DOHH2 (cell line): ENCODE measurements around the gene MRPL55.

Experiments used
- H3F3A ChIP-seq: fragments of 200-600 bp; sonication (generic), shearing (Covaris generic); 2 replicates; pipeline ENCODE4 v1.6.0; 2016; ENCODE audit warnings: antibody characterized with exemption, mild to moderate bottlenecking; ENCODE audit not compliant: control insufficient read depth, insufficient read depth
- H3K27ac ChIP-seq: fragments of 200-600 bp; sonication (generic); 2 replicates; pipeline ENCODE4 v1.5.1; 2014; ENCODE audit warnings: low read depth, mild to moderate bottlenecking, low read length, moderate library complexity
- H3K27me3 ChIP-seq: fragments of 200-600 bp; sonication (generic); 2 replicates; pipeline ENCODE4 v1.6.1; 2014; ENCODE audit warnings: mild to moderate bottlenecking, low read length, mixed read lengths; ENCODE audit not compliant: control insufficient read depth
- H3K36me3 ChIP-seq: fragments of 200-600 bp; sonication (generic); 2 replicates; pipeline ENCODE4 v1.6.1; 2014; ENCODE audit warnings: mild to moderate bottlenecking, low read length, moderate library complexity, mixed read lengths; ENCODE audit not compliant: control insufficient read depth
- H3K4me1 ChIP-seq: fragments of 200-600 bp; sonication (generic); 2 replicates; pipeline ENCODE4 v1.6.1; 2014; ENCODE audit warnings: mild to moderate bottlenecking, low read length, mixed read lengths; ENCODE audit not compliant: control insufficient read depth
- H3K4me2 ChIP-seq: fragments of 200-600 bp; sonication (generic); 2 replicates; pipeline ENCODE4 v1.6.0; 2014; ENCODE audit warnings: mild to moderate bottlenecking, low read length, moderate library complexity
- H3K4me3 ChIP-seq: fragments of 200-600 bp; sonication (generic); 2 replicates; pipeline ENCODE4 v1.5.1; 2014; ENCODE audit warnings: mild to moderate bottlenecking, low read length, mixed read lengths
- H3K79me2 ChIP-seq: fragments of 200-600 bp; sonication (generic); 2 replicates; pipeline ENCODE4 v1.6.1; 2014; ENCODE audit warnings: mild to moderate bottlenecking, low read length, mixed read lengths; ENCODE audit not compliant: control insufficient read depth
- H3K9me2 ChIP-seq: fragments of 200-600 bp; sonication (generic); replicated peaks from 2 replicates; pipeline ENCODE4 v1.6.1; 2014; ENCODE audit warnings: mild to moderate bottlenecking, low read length, mixed read lengths; ENCODE audit not compliant: control insufficient read depth
- H3K9me3 ChIP-seq: fragments of 200-600 bp; sonication (generic); 2 replicates; pipeline ENCODE4 v1.6.1; 2014; ENCODE audit warnings: antibody characterized with exemption, low read length, mixed read lengths; ENCODE audit not compliant: control insufficient read depth, insufficient read depth
- H4K20me1 ChIP-seq: fragments of 200-600 bp; sonication (generic); 2 replicates; pipeline ENCODE4 v1.6.0; 2014; ENCODE audit warnings: low read depth, mild to moderate bottlenecking, antibody characterized with exemption, low read length, moderate library complexity; ENCODE audit not compliant: control insufficient read depth, insufficient read depth
- EZH2phosphoT487 ChIP-seq: fragments of 200-600 bp; sonication (generic); IDR thresholded peaks from 2 replicates; pipeline ENCODE4 v1.6.1; 2017; ENCODE audit warnings: borderline replicate concordance, mild to moderate bottlenecking, antibody characterized with exemption, low read length, moderate library complexity, mixed read lengths
- TF ChIP-seq, protein P1 (sequence below): fragments of 200-600 bp; sonication (generic); IDR thresholded peaks from one replicate; pipeline ENCODE4 v1.5.1; 2014; ENCODE audit warnings: antibody characterized with exemption, mild to moderate bottlenecking, low read depth, low read length; ENCODE audit not compliant: poor library complexity, severe bottlenecking

Gene MRPL55

DNA sequence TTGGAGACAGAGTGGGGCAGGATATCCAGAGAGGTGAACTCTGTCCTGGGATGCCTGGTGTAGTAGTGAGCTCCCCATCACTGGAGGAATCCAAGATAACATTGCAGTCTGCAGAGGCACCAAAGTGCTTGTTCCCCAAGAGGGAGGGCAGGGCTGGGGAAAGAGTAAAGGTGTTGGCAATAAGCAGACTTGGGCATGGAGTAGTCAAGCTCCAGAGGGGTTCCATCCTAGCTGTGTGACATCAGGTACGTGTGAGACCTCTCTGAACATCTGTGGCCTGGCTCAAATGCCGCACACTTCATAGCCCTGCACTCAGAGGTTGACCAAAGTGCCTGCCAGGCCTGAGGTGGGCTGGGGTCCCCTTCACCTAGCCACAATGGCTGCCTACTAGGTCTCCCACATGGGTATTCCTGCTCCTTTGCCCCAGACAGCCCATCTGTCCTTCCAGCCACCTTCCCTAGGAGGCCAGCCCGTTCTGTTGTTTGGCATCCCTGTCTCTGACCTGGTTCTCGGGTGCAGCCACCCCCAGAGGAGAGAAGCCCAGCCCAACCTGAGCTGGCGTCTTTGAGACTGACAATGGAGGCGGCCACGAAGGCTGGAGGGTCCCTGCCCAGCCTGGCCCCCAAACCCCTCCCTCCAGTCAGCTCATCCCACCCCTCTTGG is 29.4 kb downstream of the MRPL55 start:
- Histone ChIP-seq H3K27ac (no peak overlapping the region), H4K20me1 (peaks cover 26% of the 10 kb centered on the region), H3K36me3 (peaks cover 27% of the 10 kb centered on the region), H3K9me2 (no peaks in the 10 kb centered on the region), H3K27me3 (peaks cover 5% of the 10 kb centered on the region), H3K4me2 (no peak overlapping the region), H3K4me3 (no peak overlapping the region), H3K79me2 (peaks cover 53% of the 10 kb centered on the region), H3K4me1 (peaks cover 14% of the 10 kb centered on the region), H3F3A (peaks cover 4% of the 10 kb centered on the region; the same call in 1 of the 2 replicates), H3K9me3 (no peaks in the 10 kb centered on the region)
- TF ChIP-seq, protein P1, sequence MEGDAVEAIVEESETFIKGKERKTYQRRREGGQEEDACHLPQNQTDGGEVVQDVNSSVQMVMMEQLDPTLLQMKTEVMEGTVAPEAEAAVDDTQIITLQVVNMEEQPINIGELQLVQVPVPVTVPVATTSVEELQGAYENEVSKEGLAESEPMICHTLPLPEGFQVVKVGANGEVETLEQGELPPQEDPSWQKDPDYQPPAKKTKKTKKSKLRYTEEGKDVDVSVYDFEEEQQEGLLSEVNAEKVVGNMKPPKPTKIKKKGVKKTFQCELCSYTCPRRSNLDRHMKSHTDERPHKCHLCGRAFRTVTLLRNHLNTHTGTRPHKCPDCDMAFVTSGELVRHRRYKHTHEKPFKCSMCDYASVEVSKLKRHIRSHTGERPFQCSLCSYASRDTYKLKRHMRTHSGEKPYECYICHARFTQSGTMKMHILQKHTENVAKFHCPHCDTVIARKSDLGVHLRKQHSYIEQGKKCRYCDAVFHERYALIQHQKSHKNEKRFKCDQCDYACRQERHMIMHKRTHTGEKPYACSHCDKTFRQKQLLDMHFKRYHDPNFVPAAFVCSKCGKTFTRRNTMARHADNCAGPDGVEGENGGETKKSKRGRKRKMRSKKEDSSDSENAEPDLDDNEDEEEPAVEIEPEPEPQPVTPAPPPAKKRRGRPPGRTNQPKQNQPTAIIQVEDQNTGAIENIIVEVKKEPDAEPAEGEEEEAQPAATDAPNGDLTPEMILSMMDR, result no peak
- no peak for TF ChIP-seq EZH2phosphoT487

DNA sequence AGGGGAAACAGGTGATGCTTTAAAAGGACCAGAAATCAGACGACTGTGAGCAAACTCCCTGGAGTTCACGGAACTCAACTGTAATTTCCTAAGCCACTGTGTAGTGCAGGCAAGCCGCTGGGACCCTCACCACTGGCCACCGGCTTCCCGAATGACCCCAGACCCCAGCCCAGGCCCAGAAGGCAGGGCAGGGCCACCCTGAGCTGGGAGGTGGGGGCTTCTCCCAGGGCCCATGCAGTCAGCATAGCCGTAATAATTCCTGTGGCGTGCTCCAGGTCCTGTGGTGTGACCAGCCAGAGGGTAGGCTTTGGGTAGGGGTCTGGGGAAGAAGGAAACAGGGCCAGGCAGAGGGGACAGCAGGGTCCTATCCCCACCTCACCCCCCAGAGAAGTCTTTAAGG is 30.1 kb downstream of the MRPL55 start:
- no peaks in the 10 kb centered on the region for H3K9me3 ChIP-seq
- H3K27ac ChIP-seq, result no peak overlapping the region
- H4K20me1 ChIP-seq, result peaks cover 21% of the 10 kb centered on the region
- H3K4me3 ChIP-seq, result no peak overlapping the region
- H3K9me2 ChIP-seq, result no peaks in the 10 kb centered on the region
- peaks cover 5% of the 10 kb centered on the region for H3K27me3 ChIP-seq
- H3K36me3 ChIP-seq, result peaks cover 20% of the 10 kb centered on the region
- H3K4me2 ChIP-seq, result no peak overlapping the region
- H3F3A ChIP-seq, result peaks cover 4% of the 10 kb centered on the region; the same call in 1 of the 2 replicates
- H3K79me2 ChIP-seq, result peaks cover 46% of the 10 kb centered on the region
- TF ChIP-seq, protein P1, result no peak
- no peak for TF ChIP-seq EZH2phosphoT487
- H3K4me1 ChIP-seq, result peaks cover 8% of the 10 kb centered on the region

DNA sequence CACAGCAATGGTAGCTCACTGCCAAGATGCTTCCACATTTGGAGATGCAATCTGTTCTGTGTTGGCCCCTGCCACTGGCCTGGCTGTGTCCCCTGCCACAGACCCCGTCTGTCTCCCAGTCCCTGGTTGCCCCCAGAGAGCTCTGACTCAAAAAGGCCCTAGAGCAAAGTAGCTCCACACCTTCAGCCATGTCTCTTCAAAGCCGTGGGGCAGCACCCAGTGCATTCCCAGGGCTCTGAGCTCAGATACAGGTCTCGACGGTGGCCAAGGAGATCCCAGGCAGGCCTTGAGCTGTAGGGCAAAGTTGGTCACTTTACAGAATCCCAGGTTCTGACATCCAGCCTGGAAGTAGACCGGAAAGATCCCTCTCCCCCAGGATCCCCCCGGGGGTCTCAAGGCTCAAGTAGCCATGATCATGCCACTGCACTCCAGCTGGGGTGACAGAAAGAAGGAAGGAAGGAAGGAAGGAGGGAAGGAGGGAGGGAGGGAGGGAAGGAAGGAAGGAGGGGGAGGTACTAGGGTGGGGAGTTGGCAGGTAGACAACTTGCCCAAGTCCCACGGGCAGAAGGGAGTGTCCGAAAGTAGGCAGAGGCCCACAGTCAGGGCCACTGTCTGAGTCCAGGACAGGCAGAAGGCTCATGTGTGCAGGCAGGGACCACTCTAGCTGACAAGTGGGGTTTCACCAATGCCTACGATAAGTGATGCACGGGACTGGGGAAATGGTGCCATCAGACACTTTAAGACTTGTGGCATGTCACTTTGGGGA is 31.4 kb downstream of the MRPL55 start:
- Histone ChIP-seq H4K20me1 (peaks cover 16% of the 10 kb centered on the region; the same call in 1 of the 2 replicates), H3K79me2 (peaks cover 33% of the 10 kb centered on the region), H3K9me2 (no peaks in the 10 kb centered on the region), H3K9me3 (no peaks in the 10 kb centered on the region), H3K27me3 (peaks cover 6% of the 10 kb centered on the region; the same call in 1 of the 2 replicates), H3K4me3 (no peak overlapping the region), H3F3A (peaks cover 4% of the 10 kb centered on the region; the same call in 1 of the 2 replicates), H3K4me1 (peaks cover 7% of the 10 kb centered on the region; the same call in 1 of the 2 replicates), H3K27ac (no peak overlapping the region), H3K36me3 (peaks cover 7% of the 10 kb centered on the region), H3K4me2 (no peak overlapping the region)
- TF ChIP-seq, protein P1, result no peak
- no peak for TF ChIP-seq EZH2phosphoT487
